Neural cell (in vitro differentiated cells): Measurements from ENCODE around the gene TYMP.

Experiments used
- RAD21 ChIP-seq: fragments of 450-650 bp; conservative IDR thresholded peaks from 2 replicates; pipeline ENCODE4 v1.6.1; 2014; ENCODE audit warnings: antibody characterized with exemption, mild to moderate bottlenecking, moderate library complexity
- SMC3 ChIP-seq: fragments of 450-650 bp; conservative IDR thresholded peaks from 2 replicates; pipeline ENCODE4 v1.6.1; 2014; ENCODE audit warnings: antibody characterized with exemption, mild to moderate bottlenecking, moderate library complexity; ENCODE audit not compliant: poor library complexity

- no peak for TF ChIP-seq RAD21
- no peak for TF ChIP-seq SMC3
These were observed 4.0 kb downstream of the TYMP start for GRCh38 chr22:50525858-50526107.
